Kidney capillary endothelial cell (primary cell): Measurements from ENCODE around the gene SLC35E3.
"Not testable (repeated sequence)": the region's sequence is repeated elsewhere in the genome, so short reads cannot be mapped to it uniquely, and the experiment has no call there.

ENCODE experiments used
- DNase-seq: peaks from one replicate; pipeline ENCODE4 v3.0.0-alpha.2; 2018; ENCODE audit warnings: low spot score

Gene SLC35E3

DNA sequence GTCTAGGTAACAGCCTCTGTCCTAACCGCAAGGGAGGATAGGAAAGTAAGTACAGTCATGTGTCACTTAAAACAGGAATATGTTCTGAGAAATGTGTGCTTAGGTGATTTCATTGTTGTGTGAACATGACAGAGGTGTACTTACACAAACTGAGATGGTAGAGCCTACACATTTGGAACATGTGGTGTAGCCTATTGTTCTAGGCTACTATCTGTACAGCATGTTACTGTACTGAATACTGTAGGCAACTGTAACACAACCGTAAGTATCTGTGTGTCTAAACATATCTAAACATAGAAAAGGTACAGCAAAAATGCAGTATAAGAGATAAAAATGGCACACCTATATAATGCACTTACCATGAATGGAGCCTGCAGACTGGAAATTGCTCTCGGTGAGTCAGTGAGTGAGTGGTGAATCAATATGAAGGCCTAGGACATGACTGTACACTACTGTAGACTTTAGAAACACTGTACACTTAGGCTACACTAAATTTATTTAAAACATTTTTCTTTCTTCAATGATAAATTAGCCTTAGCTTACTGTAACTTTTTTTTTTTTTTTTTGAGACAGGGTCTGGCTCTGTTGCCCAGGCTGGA, 48.8 kb downstream of the SLC35E3 start:
- DNase-seq, result peak; percentile 58

- DNase-seq, result no peak
These were observed 50.4 kb downstream of the SLC35E3 start for GRCh38 chr12:68796399-68796798.

- no peak for DNase-seq
These were observed 52.9 kb downstream of the SLC35E3 start for GRCh38 chr12:68798882-68799234.

GRCh38 chr12:68800294-68800693, 54.3 kb downstream of the SLC35E3 start:
- DNase-seq, result no peak

DNA sequence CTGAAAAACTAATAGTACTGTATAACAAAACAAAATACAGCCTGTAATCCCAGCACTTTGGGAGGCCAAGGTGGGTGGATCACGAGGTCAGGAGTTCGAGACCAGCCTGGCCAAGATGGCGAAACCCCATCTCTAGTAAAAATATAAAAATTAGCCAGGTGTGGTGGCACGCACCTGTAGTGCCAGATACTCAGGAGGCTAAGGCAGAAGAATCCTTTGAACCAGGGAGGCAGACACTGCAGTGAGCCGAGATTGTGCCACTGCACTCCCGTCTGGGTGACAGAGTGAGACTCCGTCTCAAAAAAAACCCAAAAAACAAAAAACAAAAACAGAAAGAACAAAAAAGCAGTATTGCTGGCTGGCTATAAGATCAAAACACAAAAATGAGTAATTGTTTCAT, 55.1 kb downstream of the SLC35E3 start:
- DNase-seq, result not testable (repeated sequence)

DNA sequence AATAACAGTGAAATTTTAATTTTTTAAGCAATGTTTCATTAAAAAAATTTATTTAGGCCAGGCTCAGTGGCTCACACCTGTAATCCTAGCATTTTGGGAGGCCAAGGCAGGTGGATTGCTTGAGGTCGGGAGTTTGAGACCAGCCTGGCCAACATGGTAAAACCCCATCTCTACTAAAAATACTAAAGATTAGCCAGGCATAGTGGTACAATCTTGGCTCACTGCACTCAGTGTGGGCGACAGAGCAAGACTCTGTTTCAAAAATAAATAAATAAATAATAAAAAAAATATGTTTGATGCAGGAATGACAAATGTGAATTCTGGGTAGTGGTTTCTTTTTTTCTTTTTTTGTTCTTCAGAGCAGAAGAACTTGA, 56.4 kb downstream of the SLC35E3 start:
- not testable (repeated sequence) for DNase-seq

DNA sequence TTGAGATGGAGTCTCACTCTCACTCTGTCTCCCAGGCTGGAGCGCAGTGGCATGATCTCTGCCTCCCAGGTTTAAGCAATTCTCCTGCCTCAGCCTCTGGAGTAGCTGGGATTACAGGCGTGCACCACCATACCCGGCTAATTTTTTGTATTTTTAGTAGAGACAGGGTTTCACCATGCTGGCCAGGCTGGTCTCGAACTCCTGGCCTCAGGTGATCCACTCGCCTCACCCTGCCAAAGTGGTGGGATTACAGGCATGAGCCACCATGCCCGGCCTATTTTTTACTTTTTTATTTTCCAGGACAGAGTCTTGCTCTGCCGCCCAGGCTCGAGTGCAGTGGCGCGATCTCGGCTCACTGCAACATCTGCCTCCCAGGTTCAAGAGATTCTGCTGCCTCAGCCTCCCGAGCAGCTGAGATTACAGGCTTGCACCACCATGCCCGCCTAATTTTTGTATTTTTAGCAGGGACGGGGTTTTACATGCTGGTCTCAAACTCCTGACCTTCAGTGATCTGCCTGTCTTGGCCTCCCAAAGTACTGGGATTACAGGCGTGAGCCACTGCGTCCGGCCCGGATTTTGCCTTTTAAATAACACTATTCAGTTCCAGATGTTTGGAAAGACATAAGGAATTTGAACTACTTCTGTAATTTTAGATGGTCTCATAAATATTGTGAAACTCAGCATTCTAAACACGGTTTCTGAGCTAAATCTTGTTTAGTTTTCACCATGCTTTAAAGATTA, 57.1 kb downstream of the SLC35E3 start:
- DNase-seq, result not testable (repeated sequence)

DNA sequence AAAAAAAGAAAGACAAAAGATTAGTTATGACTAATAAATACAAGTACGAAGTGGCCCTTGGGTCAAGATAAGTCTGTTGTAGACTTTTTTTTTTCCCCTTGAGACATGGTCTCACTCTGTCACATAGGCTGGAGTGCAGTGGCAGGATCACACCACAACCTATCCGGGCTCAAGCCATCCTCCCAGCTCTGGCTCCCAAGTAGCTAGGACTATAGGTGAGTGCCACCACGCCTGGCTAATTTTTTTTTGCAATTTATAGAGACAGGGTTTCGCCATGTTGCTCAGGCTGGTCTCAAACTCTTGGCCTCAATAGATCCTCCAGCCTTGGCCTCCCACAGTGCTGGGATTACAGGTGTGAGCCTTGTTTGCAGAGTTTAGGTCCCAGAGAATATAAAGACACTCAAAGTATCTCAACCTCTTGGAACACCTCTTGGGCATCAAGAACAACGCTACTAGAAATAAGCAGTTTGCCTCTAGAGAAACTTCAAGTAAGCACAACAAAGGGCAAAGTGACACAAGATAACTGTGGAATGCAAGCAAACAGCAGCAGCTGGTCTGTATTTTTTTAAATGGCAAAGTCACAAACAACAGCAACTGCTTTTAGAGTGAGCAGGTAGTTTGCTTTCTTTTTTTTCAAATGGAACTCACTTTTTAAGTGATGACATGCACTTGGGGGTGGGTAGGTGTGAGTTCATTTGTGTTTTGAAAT, 58.1 kb downstream of the SLC35E3 start:
- DNase-seq, result no peak

DNA sequence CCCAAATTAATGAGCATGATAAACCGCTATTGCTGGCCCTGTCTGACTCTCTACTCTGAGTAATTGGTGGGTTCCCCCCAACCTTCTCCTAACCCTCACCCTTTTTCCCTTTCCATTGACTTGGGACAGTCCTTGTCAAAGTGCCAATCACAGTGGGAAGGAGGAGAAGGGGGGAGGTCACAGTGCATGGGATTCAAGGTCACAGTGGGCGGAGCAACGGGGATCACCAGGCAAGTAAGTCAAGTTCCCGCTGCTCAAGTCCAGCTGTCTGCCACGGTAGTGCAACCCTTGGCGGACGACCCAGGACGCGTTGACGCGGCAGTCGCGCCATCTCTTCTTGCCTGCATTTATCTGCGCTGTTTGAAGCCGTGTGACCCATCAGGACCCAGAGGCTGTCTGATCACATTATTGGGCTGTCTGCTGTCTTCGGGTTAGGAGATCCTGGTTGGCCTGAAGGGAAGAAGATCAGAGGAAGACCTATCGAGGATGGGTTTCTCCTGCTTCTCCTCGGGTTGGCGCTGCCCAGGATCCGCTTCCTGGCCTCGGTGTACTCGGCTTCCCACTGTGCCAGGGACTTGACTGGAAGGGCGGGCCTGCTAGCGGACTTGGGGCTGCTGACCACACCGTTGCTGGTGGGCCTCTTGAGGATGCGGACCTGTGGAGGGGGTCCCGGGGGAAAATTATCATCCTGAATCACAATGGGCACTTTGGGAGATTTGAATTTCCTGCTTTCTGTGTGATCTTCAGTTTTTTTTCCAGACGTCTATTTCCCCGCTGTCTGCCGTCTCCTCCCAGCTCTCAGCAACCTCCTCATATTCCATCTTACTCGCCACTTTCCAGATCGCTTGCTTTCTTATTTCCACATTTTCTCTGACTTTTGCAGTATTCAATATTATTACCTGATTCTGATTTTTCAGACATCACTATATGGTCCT, 58.9 kb downstream of the SLC35E3 start:
- no peak for DNase-seq

DNA sequence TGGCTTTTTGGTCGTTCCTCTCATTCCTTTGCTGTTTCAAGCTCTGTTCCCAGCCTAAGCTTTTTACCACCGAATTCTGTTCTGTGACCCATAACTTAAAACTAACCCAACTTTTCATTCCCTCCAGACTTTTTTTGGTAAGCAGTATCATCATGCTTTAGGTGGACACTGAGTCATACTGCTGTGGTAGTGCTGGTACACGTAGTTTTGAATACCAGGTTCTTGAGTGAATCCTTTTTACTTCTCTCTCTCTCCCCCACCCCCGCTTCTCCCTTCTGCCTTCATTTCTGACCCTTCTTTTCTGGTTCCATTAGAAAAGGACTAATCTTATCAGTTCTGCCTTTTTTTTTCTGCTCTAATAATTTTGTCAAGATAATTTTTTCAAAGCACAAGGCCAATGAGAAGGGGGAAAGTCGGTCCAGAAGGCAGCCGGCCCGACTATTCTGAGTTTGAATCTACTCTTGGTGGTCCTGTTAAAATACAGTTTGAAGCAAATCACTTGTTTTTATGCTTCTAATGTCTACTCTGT, 59.7 kb downstream of the SLC35E3 start:
- no peak for DNase-seq

DNA sequence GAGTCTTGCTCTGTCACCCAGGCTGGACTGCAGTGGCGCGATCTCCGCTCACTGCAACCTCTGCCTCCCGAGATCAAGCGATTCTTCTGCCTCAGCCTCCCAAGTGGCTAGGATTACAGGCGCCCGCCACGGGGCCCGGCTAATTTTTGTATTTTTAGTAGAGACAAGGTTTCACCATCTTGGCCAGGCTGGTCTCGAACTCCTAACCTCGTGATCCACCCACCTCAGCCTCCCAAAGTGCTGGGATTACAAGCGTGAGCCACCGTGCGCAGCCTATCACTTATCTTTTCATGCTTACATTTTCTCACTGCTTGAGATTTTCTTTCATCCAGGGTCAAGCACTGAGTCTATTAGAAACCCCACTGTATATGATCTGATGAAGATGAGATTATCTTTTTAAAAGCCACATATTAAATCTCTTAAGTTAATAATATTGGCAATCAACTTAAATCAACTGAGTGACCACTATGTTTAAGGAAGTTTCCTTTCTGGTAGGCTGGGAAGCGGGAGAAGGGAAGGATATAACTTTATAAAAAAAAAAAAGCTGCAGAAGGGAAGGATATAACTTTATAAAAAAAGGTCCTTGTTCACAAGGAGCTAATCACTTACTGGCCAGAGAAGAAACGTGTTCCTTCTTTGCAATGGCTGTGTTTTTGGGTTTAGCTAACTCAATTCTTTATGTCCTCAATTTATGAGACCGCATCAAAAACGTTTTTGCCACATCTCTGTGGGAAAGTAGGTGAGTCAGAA, 60.7 kb downstream of the SLC35E3 start:
- DNase-seq, result no peak

DNA sequence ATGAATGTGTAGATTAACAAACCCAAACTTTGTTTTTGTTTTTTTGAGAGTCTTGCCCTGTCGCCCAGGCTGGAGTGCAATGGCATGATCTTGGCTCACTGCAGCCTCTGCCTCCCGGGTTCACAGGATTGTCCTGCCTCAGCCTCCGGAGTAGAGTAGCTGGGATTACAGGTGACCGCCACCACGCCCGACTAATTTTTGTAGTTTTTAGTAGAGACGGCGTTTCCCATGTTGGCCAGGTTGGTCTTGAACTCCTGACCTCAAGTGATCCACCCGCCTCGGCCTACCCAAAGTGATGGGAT, 61.2 kb downstream of the SLC35E3 start:
- DNase-seq, result not testable (repeated sequence)

DNA sequence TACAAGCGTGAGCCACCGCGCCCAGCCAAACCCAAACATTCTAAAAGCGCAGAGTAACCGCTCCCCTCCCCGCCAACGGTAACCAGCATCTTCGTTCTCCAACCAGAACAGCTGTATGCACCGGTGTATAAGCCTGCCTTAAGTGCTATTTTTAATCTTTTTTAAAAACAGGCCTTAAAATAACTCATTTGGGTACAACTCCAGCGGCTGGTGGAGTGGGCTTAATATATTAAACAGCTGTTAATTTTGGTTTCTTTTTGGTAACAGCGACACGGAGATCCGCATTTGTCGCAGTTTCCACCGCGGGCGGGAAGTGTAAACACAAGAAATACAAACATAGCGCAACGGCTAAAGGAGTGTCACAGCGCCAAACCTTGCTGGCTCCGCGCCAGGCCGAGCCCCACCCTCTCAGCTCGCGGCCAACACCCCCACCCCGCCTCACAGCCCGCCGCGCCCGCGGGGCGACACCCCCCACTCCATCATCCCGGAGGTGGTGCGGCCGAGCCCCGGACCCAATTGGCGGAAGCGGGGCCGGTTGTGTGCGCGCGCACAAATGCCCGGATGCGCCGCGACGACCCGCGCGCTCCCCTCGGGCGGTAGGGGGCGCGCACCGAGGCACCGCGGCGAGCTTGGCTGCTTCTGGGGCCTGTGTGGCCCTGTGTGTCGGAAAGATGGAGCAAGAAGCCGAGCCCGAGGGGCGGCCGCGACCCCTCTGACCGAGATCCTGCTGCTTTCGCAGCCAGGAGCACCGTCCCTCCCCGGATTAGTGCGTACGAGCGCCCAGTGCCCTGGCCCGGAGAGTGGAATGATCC, 61.8 kb downstream of the SLC35E3 start, which contains the start of gene MDM2:
MDM2 (plus strand) TSS at position 602 of the 812 bp plus-strand sequence. CDS start 301 bp downstream, outside the sequence.
- DNase-seq, result peak; percentile 92

GRCh38 chr12:68808388-68809189, 62.6 kb downstream of the SLC35E3 start:
- peak; percentile 95 for DNase-seq

GRCh38 chr12:68809190-68810026, 63.4 kb downstream of the SLC35E3 start:
- no peak for DNase-seq

DNA sequence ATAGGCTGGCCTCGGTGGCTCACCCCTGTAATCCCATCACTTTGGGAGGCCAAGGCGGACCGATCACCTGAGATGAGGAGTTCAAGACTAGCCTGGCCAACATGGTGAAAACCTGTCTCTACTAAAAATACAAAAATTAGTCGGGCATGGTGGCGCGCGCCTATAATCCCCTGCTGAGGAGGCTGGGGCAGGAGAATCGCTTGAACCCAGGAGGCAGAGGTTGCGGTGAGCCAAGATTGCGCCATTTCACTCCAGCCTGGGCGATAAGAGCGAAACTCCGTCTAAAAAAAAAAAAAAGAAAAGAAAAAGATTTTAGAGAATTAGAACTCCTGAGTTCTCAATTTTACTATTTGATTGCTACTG, 64.0 kb downstream of the SLC35E3 start:
- DNase-seq, result not testable (repeated sequence)

- DNase-seq, result not testable (repeated sequence)
These were observed 65.6 kb downstream of the SLC35E3 start for GRCh38 chr12:68811573-68811972.

DNA sequence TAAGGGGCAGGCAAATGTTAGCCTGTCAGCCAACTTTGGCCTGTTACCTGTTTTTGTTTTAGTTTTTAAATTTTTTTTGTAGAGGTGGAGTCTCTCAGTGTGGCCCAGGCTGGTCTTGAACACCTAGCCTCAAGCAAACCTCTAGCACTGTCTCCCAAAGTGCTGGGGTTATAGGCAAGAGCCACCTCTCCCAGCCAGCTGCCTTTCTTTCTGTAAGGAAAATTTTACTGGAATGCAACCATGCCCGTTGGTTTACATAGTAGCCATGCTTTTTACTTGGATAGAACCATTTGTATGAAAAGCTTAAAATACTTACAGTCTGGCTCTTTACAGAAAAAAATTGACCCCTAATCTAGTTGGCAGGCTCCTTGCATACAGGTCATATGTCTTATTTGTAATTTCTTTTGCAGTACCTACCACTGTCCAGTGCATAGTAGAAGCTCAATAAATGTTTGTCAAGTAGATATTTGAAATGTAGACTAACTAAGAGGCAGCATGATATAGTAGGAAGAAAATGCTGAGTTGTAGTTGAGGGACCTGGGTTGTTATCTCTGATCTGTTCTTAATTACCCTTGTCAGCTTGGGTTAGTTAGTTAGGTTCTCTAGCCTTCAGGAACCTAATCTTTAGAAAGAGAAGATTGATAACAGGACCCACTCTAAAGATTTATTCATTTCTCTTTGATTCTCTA, 66.7 kb downstream of the SLC35E3 start:
- no peak for DNase-seq
